ENCODE measurements around the gene CCSAP.

Gene CCSAP

DNA sequence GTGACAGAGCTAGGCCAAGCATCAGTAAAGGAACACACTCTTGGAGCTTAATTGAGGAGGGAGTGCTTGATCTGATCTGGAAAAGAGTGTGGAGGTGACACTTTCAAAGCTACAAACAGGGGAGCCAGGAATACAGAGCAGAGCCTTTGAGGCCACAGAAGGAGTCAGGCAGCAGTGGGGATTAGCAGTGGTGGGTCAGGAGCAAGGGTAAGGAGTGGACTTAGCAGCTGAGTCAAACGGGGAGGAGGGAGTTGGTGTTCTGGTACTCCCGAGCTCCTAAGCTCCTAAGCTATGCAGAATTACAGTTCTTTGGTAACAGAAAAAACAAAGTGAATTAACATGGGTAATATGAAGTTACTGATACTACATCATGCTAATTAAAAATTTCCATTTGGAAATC is 57.4 kb downstream of the CCSAP start:
- DNase-seq, result no peak

- DNase-seq, result no peak
Measured at GRCh38 chr1:229284887-229285286, 58.0 kb downstream of the CCSAP start.

- DNase-seq, result no peak
Measured at GRCh38 chr1:229283183-229283611, 59.6 kb downstream of the CCSAP start.

GRCh38 chr1:229282295-229282823 is 60.5 kb downstream of the CCSAP start:
- no peak for DNase-seq

DNA sequence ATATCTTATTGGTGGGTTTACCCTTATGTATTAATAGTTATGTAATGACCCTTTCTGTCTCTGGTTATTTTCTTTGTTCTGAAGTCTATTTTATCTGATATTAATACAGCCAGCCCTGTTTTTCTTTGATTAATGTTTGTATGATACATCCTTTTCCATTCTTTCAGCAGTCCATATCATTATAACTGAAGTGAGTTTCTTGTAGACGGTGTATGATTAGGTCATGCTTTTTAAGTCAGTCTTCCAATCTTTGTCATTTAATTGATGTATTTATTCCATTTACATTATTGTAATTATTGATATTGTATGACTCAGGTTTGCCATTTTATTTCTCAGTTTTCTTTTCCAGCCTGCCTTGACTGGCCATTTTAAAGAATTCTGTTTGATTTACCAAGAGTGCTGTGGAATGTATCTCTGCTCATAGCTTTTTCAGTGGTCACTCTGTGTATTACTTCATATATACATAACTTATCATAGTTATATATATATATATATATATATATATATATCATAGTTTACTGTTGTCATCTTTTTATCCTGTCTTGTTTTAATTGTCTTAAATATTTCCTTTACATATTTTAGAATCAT is 61.4 kb downstream of the CCSAP start:
- no peak for DNase-seq

GRCh38 chr1:229280921-229281320 is 61.9 kb downstream of the CCSAP start:
- no peak for DNase-seq

GRCh38 chr1:229280037-229280828 is 62.6 kb downstream of the CCSAP start:
- DNase-seq, result no peak

- no peak for DNase-seq
Measured at GRCh38 chr1:229279242-229279641, 63.6 kb downstream of the CCSAP start.

- no peak for DNase-seq
Measured at GRCh38 chr1:229278120-229278741, 64.6 kb downstream of the CCSAP start.

DNA sequence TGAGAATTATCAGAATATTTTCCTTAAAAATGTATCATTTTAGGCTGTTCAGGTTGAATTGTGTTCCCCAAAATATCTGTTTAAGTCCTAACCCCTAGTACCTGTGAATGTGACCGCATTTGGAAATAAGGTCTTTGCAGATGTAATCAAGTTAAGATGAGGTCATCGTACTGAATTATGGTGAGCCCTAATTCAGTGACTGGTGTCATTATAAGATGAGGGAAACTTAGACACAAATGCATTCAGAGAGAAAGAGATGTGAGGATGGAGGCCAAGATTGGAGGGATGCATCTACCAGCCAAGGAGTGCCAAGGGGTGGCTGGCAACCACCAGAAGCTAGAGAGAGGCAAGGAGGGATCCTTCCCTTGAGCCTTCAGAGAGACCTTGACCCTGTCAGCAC is 67.8 kb downstream of the CCSAP start:
- DNase-seq, result no peak

GRCh38 chr1:229273507-229274232 is 69.2 kb downstream of the CCSAP start:
- DNase-seq, result no peak

- no peak for DNase-seq
Measured at GRCh38 chr1:229272164-229273158, 70.4 kb downstream of the CCSAP start.

DNA sequence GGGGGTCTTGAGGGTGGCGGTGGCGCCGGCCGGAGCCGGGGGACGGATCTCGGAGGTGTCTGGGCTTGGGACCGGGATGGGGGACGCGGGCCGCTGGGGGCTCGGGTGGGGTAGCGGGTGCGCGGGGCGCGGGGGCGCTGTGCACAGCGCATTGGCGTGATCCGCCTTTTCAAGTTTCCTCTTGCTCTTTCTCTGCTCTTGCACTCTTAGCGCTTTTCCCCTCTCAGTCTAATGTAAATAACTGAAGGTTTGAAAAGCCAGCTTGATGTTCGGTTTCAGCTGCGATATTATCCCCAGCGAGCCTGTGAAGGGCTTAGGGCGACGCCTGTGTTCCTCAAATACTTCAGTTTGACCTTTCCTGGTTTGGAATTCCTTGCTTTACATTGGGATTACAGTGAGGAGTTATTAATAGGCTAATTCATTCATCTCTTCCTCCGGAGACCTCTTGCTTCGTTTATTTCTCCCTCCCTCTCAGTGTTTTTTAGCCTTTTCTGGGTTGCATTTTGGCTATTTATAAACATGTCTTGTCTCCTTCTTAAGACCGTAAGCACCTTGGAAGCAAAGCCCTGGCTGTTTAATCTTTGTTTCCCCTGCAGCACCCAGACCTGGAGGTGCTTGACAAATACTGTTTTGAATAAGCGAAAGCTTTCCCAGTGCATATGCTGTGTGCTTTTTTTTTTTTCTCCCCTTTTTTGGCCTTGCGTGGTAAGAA is 71.2 kb downstream of the CCSAP start:
- DNase-seq, result peak; percentile 17

Data from effector CD4-positive, alpha-beta T cell (primary cell).